Umbilical cord (tissue), 2 donors: Measurements from ENCODE around the gene TTC34. TPM values are rescaled to one million over a fixed set of nuclear protein-coding genes. Genes with fewer than 3 reads are reported as not detected.

Experiments used
- DNase-seq: peaks from one replicate; pipeline ENCODE4 v3.0.0-alpha.2; 2015; ENCODE audit warnings: low spot score
- total RNA-seq: library from RNA; depleted of rRNA; stranded (reverse); fragments of >200 nt; gene quantifications from one replicate; pipeline ENCODE4 v1.2.3, GENCODE V29; 2014; ENCODE audit warnings: low replicate concordance; ENCODE audit not compliant: insufficient read depth

Gene TTC34
- total RNA-seq, 1 donor from 2014 or later, result under 0.01 TPM

DNA sequence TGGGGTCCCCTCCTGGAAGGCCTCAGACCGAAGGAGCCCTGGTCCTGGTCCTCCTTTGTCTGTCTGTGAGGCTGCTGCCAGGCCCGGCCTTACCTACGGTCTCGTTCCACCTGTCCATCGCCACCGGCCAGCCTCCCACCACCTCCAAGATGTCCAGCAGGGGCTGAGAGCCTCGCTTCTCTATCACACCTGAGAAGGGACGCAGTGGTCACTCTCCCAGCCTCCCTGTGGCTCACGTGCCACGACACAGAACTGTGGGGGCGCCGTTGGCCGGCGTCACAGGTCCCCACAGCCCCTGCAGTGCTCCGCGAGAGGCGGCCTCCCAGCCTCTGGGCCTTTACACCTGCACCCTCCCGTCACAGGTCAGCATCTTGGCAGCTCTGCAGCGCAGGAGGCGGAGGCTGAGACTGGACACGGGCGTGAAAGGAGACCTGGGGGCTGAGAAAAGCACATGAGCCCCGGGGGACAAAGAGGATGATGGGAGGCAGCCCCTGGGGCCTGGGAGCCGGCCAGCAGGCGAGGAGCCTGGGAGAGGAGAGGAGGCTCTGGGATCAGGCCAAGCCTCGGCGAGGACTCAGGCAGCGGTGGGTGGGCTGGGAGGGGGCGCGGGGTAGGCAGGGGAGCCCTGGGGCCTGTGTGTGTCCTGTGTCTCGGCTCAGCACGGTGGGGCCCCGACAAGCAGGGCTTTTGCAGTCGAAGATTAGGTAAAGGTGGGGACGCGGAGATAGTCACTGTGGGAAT lies 194.4 kb downstream of the TTC34 start:
- no peak for DNase-seq

DNA sequence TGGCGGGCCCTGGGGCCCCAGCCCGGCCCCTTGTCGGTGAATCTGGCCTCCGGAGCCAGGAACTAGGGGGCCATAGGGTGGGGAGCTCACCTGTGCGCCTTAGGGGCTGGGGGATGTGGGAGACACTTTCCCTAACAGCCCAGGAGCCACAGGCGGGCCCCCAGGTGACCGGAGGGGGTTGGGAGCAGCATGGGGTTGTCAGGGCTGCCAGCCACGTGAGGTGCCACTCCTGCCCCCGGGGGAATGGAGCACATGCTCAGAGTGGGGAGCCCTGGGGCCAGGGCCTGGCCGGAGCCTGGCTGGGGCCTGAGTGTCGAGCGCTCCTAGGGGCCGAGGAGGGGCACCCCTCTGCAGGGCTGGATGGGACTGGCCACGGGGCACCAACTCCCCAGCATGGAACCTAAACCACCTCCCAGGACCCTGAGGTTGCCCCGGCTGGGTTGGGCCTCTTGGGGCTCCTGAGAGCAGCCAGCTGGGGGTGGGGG lies 195.1 kb downstream of the TTC34 start:
- no peak for DNase-seq

DNA sequence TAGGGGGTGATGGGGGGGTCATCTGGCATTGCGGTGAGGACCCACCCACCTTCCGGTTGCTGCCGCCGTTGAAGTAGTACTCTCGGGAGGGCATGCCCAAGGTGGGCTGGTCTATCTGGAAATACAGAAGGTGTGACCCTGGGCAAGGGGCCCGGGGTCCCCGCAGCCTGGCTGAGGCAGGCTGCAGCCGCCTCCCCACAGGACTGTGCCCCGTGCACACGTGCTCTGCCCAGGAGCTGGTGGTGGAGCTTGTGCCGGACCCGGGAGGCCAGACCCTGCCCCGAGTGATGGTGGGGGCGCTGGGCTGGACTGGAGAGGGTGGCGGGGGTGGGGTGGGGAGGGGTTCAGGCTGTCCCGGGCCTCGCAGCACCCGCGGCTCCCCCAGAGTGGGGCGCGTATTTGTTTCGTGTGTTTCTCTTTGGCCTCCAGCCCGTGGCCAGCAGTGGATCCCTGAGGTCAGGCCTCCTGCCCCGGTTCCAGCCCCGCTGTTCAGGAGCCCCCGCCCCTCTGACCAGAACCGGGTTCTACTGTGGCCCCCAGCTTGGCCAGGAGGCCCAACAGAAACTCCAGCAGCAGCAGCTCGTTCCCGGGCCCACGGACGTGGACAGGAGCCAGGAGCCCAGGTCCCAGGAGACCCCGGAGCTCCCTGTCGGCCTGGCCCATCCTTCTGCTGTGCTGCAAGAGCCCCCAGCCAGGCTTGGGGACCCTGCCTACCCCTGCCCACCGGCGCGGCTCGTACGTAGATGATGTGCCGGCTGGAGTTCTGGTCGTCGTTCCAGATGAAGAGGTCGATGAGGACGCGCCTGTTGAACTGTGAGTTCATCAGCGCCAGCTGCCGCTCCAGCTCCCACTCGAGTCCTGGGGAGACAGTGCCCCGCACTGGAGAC lies 195.7 kb downstream of the TTC34 start:
- no peak for DNase-seq

DNA sequence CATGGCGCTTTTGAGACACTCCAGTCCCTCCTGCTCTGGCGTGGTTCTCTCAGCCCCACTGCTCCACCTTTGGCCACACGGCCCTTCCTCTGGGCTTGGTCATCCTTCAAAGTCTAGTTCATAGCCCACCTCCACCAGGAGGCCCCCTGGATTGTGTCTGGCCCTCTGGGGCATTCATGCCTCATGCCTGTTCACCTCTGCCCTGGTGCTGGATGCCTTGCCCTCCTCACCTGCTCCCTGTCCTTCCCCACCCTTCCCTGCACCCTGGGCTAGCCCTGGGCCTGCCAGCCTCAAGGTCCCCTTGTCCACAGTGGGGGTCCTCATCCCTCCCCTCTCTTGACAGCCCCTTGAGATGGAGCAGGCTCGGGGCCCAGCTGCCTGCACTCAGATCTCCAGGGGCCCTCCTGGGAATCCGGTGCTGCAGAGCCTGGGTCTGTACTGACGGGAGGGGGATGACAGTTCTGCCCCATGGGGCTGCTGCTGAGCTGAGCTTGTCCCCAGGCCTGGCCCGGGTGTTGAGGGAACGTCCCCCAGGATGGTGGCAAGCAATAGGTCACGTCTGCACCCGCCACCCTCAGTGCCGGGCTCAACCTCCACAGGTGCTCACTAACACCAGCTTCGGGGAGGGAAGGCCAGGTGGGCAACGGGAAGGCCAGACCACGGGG lies 196.5 kb downstream of the TTC34 start:
- no peak for DNase-seq

DNA sequence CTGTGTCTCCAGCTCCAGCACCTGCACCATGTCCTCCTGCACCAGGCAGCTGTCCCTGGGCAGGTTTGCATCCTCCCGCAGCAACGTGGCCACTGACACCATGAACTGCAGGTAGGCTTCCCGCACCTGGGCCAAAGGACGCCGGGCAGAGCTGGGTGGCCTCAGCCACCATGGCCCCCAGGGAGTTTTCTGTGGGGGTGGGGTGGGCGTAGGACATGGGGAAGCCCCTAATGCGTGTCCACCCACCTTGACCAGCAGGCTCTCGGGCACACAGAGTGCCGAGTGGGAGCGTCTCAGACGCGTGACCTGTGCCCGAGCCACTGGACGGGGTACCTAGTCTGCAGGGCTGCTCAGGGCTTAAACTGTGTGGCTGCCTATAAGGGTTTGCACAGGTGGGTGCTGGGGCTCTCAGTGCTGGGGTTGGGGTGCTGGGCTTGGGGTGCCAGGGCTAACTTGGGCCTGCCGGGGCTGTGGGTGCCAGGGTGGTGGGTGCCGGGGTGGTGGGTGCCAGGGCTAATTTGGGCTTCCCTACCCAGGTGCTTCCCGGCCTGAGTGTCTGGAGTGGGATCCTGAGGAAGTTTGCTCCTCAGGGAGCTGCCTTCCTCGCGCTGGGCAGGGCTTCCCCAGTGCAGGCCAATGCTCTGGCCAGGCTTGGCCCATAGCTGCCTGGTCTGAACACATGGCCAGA lies 197.2 kb downstream of the TTC34 start:
- DNase-seq, result no peak

DNA sequence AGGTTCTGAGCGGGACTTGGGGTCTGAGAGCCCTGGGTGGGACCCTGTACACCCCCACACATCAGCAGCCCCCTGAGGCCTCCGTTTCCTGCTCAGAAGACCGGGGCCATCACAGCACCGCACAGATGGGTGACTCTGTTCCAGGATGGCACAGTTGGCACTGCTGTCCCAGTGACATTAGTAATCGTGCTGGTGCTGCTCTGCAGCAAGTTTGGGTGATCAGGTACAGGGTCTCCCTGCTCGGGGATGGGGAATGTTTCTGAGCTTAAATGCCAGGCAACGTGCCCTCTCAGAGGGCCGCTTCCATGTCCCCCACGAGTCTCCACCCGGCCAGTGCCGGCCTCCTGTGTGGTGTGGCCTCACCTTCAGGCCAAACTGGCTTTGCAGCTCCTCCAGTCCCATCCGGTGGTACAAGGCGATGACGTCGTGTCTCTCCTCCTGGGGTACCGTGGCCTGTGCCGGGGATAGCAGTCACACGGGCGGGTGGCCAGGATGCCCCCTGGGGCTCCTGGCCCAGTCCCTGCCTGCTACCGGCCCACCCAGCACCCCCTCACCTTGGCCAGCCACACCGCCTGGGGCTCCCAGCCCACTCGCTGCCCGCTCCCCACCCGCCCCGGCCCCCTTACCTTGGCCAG lies 197.9 kb downstream of the TTC34 start:
- no peak for DNase-seq

DNA sequence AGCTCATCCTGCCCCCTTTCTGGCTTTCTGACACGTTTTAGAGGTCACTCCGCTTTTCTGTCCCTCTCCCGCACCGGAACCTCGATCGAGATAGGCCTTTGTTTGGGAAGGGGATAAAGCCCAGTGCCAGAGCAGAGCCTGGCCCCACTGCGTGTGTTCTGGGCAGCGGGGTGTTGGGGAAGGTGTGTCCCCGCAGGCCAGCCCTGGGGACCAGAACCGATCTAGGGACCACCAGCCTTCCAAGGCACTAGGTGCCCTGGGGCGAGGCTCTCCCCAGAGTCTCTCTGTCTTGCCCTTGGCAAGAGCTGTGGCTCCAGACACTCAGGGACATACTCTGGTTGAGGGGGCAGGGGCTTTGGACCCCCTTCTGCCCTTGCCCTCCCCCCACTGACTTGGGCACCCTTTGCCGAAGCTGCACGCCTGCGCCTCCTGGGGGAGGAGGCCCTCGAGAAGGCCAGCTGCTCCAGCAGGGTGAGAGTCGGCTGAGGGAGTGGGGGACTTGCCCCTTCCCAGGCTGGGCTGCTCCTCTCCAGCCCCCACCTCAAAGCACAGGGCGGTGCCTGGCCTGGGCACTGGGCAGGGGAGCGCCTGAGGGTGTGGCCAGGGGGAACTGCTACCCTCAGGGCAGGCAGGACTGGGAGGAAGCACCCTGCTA lies 198.5 kb downstream of the TTC34 start:
- DNase-seq, result no peak

DNA sequence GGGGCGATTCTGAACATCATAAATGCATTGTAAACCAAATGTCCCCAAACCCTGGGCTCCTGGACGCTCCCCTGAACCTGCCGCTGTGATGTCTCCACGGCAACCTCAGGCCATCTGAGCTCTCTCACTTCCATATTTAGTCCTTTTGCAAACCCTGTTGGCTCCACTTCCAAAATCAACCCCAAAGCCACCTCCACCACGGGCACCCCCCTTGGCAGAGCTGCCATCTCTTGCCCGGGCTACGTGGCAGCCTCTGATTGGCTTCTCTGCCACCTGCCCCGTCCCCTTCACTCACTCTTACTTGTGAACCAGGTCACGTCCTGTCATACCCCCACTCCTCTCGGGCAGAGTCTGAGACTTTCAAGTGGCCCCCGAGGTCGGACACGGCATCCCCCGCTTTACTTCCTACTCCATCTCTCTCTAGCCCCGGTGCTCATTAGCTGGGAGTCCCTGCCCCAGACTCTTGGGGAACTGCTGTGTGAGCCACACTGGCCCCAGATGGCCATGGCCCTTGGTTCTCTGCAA lies 199.1 kb downstream of the TTC34 start:
- no peak for DNase-seq

DNA sequence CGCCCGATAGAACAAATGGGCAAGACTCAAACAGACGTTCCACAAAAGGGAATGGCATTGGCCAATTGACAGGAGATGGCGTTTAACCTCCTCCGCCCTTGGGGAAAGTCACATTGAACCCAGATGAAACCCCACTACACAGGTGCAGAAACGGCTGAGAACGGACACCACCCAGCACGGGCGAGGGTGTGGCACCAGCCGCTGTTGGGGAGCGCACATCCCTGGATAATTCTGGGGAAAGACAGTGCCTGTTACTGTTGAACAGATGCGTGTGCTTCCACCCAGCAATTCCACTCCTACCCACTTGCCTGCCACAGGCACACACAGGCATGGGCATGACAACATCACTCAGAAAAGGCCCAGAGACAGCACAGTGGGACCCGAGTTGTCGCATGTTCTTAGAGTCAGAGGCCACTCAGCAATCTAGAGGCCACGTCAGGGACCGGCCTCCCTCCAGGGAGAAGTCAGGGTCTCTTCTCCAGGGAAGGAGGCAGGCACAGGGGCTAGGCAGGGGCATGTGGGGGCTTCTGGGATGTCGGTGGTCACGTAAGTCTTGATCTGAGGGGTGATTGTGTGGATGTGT lies 199.7 kb downstream of the TTC34 start:
- DNase-seq, result no peak

DNA sequence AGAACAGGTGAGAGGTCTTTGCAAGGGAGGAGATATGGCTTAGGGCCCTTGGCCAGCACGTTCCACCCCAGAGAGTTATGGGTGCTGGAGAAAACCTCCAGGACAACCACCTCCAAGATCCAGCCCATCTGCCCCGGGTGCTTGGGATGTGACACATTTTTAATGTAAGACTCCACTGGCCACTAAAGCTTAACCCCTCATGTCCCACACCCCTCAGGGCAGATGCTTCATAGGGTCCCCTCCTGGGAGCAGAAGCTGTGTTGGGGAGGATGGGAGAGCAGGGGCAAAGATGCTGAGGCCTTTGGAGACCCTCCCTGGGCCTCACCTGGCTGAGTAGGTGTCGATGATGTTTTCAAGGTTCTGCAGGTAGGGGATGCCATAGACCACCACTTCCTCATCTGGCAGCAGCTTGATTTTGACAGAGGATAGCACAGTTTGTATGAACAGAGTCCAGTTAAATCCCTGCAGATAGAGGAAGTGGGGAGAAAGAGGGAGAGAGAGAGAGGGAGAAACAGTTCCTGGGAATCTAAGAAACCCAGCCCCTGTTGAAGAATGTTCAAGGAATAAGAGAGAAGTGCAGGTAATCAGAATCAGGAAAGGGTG lies 203.1 kb downstream of the TTC34 start:
- no peak for DNase-seq

DNA sequence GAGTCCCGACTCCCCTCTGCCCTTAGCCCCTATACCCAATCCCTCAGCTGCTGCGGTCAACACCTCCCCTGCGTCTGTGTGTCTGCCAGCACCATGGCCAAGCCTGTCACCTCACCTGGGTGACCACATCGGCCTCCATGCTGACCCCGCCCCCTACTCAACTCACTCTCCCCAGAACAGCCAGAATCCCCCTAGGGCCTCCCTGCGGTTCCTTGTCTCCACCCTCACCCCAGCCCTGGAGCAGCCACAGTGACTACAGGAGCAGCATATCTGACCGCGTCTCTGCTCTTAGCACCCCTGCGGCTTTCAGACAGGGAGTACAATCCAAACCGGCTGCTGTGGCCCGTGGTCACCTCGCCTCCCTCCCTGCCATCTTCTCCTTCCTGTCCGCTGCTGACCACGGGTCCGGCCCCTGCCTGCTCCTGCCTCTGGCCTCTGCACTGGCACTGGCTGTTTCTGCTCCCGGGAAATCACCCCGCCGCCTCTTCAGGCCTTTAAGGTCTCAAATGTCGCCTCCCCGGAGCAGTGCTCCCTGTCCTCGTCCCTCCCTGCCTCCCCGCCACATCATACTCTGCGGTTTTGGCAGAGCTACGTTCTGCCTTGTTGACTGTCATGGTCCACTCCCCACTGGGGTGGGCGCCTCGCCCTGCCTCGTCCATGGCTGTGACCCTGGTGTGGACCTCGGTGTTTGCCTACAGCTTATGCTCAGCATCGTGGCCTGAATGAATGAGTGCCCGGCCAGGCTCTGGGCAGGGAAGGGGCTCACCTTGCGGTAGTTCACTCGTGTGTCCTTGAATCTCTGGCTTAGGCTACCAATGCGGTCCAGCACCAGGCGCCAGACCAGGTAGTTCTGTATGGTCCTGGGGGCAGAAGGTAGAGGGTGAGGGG lies 203.8 kb downstream of the TTC34 start:
- no peak for DNase-seq

DNA sequence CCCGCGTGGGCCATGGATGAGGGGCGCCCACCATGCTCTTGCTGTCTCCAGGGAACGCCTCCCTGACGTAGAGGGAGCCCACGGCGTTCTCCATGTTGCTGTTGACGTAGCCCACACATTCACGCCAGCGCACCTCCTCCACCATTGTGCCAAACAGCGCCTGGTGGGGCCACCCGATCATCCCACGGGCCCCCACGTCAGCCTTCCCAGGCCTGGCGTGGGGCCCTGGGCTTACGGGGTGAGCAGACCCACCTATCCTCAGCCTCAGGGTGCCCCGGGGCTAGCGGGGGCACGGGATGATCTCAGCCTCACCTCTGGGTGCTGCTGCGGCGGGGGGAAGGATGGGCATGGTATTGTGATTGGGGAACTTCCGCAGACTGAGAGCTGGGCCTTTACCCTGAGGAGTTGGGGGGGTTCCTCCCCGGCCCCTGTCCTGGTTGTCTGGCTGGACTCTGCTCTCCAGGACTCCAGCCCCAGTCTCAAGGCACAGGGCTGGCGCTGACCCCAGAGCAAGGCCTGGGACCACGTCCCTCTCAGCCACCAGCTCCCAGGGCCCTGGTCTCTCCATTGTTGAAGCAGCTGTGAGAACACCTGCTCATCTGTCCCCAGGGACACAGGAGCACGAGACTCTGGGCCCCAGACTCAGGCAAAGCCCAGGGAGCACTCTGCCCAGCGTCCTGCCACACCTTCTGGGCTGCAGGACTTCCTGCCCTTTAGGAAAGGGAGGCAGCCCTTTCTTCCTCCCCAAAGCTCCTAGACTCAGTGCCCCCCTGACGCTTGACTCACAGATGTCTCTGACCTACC lies 204.8 kb downstream of the TTC34 start:
- DNase-seq, result no peak

DNA sequence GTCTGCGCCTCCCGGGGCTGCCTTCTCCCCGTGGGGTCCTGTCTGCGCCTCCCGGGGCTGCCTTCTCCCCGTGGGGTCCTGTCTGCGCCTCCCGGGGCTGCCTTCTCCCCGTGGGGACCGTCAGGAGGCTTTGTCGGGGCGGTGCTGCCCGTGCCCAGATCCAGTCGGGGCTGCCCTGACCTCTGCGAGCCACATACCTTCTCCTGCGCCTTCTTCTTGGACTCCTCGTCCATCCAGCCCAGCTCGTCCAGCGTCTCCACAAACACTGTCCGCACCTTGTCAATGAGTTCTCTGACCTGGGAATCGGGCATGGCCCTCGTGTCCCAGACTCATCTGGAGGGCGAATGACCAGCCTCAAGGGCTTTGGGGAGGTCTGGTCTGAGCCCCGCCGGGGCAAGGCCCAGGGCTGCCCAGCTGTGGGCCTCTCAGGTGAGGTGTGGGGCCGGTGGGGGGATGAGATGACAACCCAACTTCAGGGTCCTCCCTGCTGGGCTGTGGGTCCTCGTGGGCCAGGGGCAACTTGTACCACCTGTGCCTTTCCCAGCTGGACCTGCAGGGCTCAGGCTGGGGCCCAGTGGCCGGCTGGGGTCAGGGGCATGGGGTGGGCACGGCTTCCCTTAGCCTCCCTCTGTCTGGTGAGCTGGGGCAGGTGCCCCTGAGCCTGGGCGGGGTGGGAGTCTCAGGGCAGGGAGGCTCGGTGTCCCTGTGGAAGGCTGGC lies 205.5 kb downstream of the TTC34 start:
- DNase-seq, result no peak

DNA sequence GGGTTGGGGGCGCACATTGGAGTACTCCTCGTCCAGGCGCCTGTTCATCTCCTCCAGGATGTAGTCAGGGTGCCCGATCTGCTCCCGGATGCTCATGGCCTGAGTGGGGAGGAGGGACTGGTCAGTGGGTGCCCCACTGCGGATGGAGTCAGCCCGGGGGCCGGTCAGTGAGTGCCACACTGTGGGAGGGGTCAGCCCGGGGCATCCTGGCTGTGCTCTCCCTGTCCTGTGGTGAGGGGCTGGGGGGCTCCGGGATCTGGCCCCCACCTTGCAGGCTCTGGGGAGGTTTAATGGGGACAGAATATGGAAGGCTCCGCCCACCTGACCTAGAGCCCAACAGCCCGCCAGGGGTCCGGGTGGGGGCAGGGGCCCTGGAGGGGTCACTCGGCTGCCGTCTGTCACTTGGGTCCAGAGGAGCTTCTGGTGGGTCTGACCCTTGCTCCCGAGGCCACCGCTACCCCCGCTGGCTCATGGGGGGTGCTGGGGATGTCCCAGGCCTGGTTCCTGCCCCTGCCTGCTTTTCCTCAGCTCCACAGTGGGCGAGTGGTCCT lies 206.2 kb downstream of the TTC34 start:
- DNase-seq, result no peak

DNA sequence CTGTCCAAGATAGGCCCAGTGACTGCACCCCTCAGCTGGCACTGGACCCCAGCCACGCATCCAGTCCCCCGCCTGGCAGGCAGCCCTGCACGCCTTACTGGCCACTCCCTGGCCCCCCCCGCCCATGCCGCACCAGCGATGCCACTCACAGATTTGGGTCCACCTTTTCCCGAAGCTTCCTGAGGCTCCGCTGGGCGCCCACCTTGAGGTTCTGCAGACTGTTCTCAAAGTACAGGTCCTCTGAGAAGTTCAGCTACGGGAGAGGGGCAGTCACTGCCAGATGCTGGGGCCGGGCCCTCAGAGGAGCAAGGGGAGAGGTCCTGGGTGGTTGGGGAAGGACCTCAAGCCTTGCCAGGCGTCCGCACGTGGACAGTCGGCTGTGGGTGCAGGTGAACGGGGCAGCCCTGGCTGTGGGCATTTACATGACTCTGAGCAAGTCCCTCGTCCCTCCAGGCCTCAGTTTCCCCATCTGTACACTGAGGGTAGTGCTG lies 206.8 kb downstream of the TTC34 start:
- no peak for DNase-seq

DNA sequence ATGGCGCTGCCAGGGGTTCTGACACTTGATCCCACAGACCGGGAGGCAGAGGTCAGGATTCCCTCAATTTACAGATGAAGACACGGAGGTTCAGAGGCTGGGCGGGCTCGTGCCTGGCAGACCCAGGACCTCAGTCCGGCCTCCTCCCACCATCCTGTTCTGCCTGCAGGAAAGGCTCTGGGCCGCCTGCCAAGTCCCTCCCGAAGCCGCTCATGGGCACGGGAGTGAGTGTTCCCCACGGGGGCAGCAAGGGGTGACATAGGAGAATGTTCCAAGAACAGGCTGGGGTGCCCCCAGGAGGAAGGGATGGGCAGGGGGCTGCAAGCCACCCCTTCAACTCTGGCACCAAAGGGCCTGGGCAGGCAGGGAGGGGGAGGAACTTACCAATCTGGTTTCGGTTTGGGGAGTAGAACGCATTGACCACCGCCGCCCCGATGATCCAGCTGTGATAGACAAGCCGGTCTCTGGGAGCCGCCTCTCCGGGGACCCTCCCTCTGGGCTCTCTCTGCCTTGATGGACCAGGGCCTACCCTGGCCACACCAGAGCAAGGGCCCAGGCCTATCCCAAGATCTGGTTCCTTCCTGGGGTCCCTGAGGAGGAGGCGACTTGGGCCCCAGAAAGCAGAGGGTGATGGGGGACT lies 207.4 kb downstream of the TTC34 start:
- peak; percentile 63 for DNase-seq
